C4-2B (cell line): ENCODE data around the gene MMRN1.

Source experiments
- H3K27ac ChIP-seq: fragments of 450-650 bp; 2 replicates; pipeline ENCODE4 v1.5.1; 2017
- ZFX ChIP-seq: fragments of 450-650 bp; IDR thresholded peaks from 2 replicates; pipeline ENCODE4 v1.6.1; 2017
- TF ChIP-seq, protein P1 (sequence below): fragments of 450-650 bp; conservative IDR thresholded peaks from 2 replicates; pipeline ENCODE4 v1.5.1; 2017; ENCODE audit warnings: mild to moderate bottlenecking

Gene MMRN1

GRCh38 chr4:89997171-89997704, 102.6 kb downstream of the MMRN1 start:
- H3K27ac ChIP-seq: no peak overlapping the region
- no peak for TF ChIP-seq ZFX
- TF ChIP-seq, protein P1, sequence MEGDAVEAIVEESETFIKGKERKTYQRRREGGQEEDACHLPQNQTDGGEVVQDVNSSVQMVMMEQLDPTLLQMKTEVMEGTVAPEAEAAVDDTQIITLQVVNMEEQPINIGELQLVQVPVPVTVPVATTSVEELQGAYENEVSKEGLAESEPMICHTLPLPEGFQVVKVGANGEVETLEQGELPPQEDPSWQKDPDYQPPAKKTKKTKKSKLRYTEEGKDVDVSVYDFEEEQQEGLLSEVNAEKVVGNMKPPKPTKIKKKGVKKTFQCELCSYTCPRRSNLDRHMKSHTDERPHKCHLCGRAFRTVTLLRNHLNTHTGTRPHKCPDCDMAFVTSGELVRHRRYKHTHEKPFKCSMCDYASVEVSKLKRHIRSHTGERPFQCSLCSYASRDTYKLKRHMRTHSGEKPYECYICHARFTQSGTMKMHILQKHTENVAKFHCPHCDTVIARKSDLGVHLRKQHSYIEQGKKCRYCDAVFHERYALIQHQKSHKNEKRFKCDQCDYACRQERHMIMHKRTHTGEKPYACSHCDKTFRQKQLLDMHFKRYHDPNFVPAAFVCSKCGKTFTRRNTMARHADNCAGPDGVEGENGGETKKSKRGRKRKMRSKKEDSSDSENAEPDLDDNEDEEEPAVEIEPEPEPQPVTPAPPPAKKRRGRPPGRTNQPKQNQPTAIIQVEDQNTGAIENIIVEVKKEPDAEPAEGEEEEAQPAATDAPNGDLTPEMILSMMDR: no peak

GRCh38 chr4:89998469-89999011, 103.9 kb downstream of the MMRN1 start:
- no peak overlapping the region for H3K27ac ChIP-seq
- TF ChIP-seq ZFX: no peak
- TF ChIP-seq, protein P1: no peak

DNA sequence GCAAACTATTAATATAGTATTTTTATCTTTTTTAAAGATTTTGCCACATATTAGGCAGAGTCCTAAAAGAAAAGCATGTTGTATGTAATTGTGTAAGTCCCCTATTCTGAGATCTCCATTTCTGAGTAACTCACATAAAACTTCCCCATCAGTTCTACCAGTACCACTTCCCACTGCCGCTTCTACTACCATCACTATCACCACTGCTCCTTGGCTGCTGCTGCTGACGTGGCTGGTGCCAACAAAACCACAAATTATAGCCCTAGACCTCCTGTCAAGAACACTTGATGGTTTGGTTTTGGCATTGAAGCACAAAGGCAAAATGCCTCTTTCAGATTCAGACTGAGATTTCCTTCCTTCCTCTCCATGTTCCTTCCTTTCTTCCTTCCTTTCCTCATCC, 106.4 kb downstream of the MMRN1 start:
- TF ChIP-seq, protein P1: no peak
- TF ChIP-seq ZFX: no peak
- H3K27ac ChIP-seq: no peak overlapping the region

DNA sequence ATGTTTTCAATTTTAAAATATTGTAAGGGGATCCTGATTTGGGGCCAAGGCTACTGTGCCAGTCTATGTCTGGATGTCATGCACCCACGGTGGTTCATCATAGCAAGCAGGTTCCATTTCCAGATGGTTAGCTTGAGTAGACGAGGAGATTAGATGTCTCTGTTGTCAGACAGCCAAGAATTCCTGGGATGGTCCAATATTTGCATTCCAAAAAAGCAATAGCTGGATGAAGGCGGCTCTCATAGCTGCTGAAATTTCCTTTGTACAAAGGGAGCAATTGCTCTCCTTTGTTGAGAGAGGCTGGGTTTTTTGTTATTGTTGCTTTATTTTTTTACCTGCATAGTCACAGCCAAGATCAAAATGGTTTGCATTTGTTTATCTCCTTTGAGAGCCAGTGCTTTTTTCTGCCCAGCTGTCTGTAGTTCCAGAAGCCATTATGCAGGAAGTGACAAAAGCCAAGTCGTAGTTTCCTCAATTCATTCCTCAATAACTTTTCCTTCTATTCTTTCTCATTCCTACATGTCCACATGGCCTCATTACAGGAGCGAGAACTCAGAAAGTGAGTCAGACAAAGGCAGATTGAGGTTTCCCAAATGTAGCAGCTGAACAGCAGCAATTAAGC, 107.9 kb downstream of the MMRN1 start:
- H3K27ac ChIP-seq: no peak overlapping the region
- no peak for TF ChIP-seq ZFX
- TF ChIP-seq, protein P1: no peak
